GM18508 (cell line): ENCODE measurements around the gene EVA1A.

Source experiments
- ATAC-seq: cut with Tn5 transposase; IDR thresholded peaks from one replicate; pipeline ENCODE4 v1.9.1; 2021; ENCODE audit warnings: moderate number of reproducible peaks; ENCODE audit not compliant: insufficient read depth, unreplicated experiment

Gene EVA1A

GRCh38 chr2:75521225-75521872 is 39.4 kb downstream of the EVA1A start:
- ATAC-seq, result no peak

GRCh38 chr2:75519843-75520242 is 40.9 kb downstream of the EVA1A start:
- ATAC-seq, result no peak

GRCh38 chr2:75518638-75519465 is 41.9 kb downstream of the EVA1A start:
- no peak for ATAC-seq

- no peak for ATAC-seq
These were observed 43.0 kb downstream of the EVA1A start for GRCh38 chr2:75517547-75518230.

- ATAC-seq, result no peak
These were observed 44.1 kb downstream of the EVA1A start for GRCh38 chr2:75516378-75517360.

GRCh38 chr2:75515584-75516368 is 45.0 kb downstream of the EVA1A start:
- no peak for ATAC-seq

- ATAC-seq, result no peak
These were observed 47.0 kb downstream of the EVA1A start for GRCh38 chr2:75513616-75514170.

- no peak for ATAC-seq
These were observed 48.1 kb downstream of the EVA1A start for GRCh38 chr2:75512455-75513212.

GRCh38 chr2:75506101-75506697 is 54.5 kb downstream of the EVA1A start:
- ATAC-seq, result no peak

- ATAC-seq, result no peak
These were observed 55.7 kb downstream of the EVA1A start for GRCh38 chr2:75505012-75505411.

GRCh38 chr2:75503048-75503607 is 57.6 kb downstream of the EVA1A start:
- no peak for ATAC-seq

- ATAC-seq, result no peak
These were observed 60.1 kb downstream of the EVA1A start for GRCh38 chr2:75500633-75501032.

GRCh38 chr2:75499534-75499933 is 61.2 kb downstream of the EVA1A start:
- ATAC-seq, result no peak

GRCh38 chr2:75498907-75499306 is 61.8 kb downstream of the EVA1A start:
- no peak for ATAC-seq

GRCh38 chr2:75497256-75497655 is 63.5 kb downstream of the EVA1A start:
- no peak for ATAC-seq

GRCh38 chr2:75495862-75496261 is 64.9 kb downstream of the EVA1A start:
- no peak for ATAC-seq

- ATAC-seq, result no peak
These were observed 66.5 kb downstream of the EVA1A start for GRCh38 chr2:75494137-75494769.
